ENCODE results near the gene TXNL4A.

The TXNL4A gene

GRCh38 chr18:79989195-79989497, 783 bp upstream of the TXNL4A start:
- H3K9me3 ChIP-seq (ENCODE audit: insufficient read depth, low read depth, low read length), result no peaks in the 10 kb centered on the region
- H3K9ac ChIP-seq (ENCODE audit: low read depth, low read length), result peak overlapping the region; percentile 95; the same call in 1 of the 2 replicates
- H3K27ac ChIP-seq (ENCODE audit: low read depth, low read length), result no peak overlapping the region; the same call in 1 of the 2 replicates
- peaks cover 29% of the 10 kb centered on the region for H3K36me3 ChIP-seq (ENCODE audit: insufficient read depth, low read length)
- H3K27me3 ChIP-seq (ENCODE audit: insufficient read depth, low read length), result no peaks in the 10 kb centered on the region
- WGBS, result 85% methylated on average over 14 of the region's 14 CpGs
- peak overlapping the region; percentile 100 for H3K4me3 ChIP-seq (ENCODE audit: low read length)
- H3K4me1 ChIP-seq (ENCODE audit: insufficient read depth, low read length), result peaks cover 15% of the 10 kb centered on the region; the same call in 1 of the 2 replicates

- Histone ChIP-seq H3K27ac (ENCODE audit: low read depth, low read length) (peak overlapping the region; percentile 84), H3K4me1 (ENCODE audit: insufficient read depth, low read length) (peaks cover 15% of the 10 kb centered on the region; the same call in 1 of the 2 replicates), H3K27me3 (ENCODE audit: insufficient read depth, low read length) (no peaks in the 10 kb centered on the region), H3K4me3 (ENCODE audit: low read length) (peak overlapping the region; percentile 100), H3K9me3 (ENCODE audit: insufficient read depth, low read depth, low read length) (no peaks in the 10 kb centered on the region), H3K36me3 (ENCODE audit: insufficient read depth, low read length) (peaks cover 35% of the 10 kb centered on the region), H3K9ac (ENCODE audit: low read depth, low read length) (peak overlapping the region; percentile 95)
- under 1% methylated on average over 48 of the region's 48 CpGs for WGBS
Observed at GRCh38 chr18:79988071-79988450, 302 bp downstream of the TXNL4A start.

- WGBS, result under 1% methylated on average over 5 of the region's 6 CpGs
- Histone ChIP-seq H3K27me3 (ENCODE audit: insufficient read depth, low read length) (no peaks in the 10 kb centered on the region), H3K27ac (ENCODE audit: low read depth, low read length) (peak overlapping the region; percentile 84; the same call in 1 of the 2 replicates), H3K9me3 (ENCODE audit: insufficient read depth, low read depth, low read length) (no peaks in the 10 kb centered on the region), H3K4me1 (ENCODE audit: insufficient read depth, low read length) (peaks cover 15% of the 10 kb centered on the region; the same call in 1 of the 2 replicates), H3K36me3 (ENCODE audit: insufficient read depth, low read length) (peaks cover 37% of the 10 kb centered on the region), H3K4me3 (ENCODE audit: low read length) (peak overlapping the region; percentile 100), H3K9ac (ENCODE audit: low read depth, low read length) (peak overlapping the region; percentile 95)
Observed at GRCh38 chr18:79987566-79987965, 797 bp downstream of the TXNL4A start.

- Histone ChIP-seq H3K9me3 (ENCODE audit: insufficient read depth, low read depth, low read length) (no peaks in the 10 kb centered on the region), H3K27ac (ENCODE audit: low read depth, low read length) (no peak overlapping the region), H3K4me3 (ENCODE audit: low read length) (peak overlapping the region; percentile 100), H3K27me3 (ENCODE audit: insufficient read depth, low read length) (no peaks in the 10 kb centered on the region), H3K36me3 (ENCODE audit: insufficient read depth, low read length) (peaks cover 39% of the 10 kb centered on the region), H3K4me1 (ENCODE audit: insufficient read depth, low read length) (peaks cover 8% of the 10 kb centered on the region; the same call in 1 of the 2 replicates), H3K9ac (ENCODE audit: low read depth, low read length) (peak overlapping the region; percentile 95; the same call in 1 of the 2 replicates)
- WGBS, result 75% methylated on average over 7 of the region's 7 CpGs
Observed at GRCh38 chr18:79986726-79987125, 1.6 kb downstream of the TXNL4A start.

- Histone ChIP-seq H3K27me3 (ENCODE audit: insufficient read depth, low read length) (no peaks in the 10 kb centered on the region), H3K4me3 (ENCODE audit: low read length) (no peak overlapping the region), H3K4me1 (ENCODE audit: insufficient read depth, low read length) (peaks cover 8% of the 10 kb centered on the region; the same call in 1 of the 2 replicates), H3K36me3 (ENCODE audit: insufficient read depth, low read length) (peaks cover 39% of the 10 kb centered on the region), H3K9me3 (ENCODE audit: insufficient read depth, low read depth, low read length) (no peaks in the 10 kb centered on the region), H3K9ac (ENCODE audit: low read depth, low read length) (no peak overlapping the region), H3K27ac (ENCODE audit: low read depth, low read length) (no peak overlapping the region)
- WGBS, result 93% methylated on average over 12 of the region's 12 CpGs
Observed at GRCh38 chr18:79985172-79985571, 3.2 kb downstream of the TXNL4A start.

GRCh38 chr18:79983793-79984192, 4.6 kb downstream of the TXNL4A start:
- 98% methylated on average over 7 of the region's 7 CpGs for WGBS
- H3K9me3 ChIP-seq (ENCODE audit: insufficient read depth, low read depth, low read length), result no peaks in the 10 kb centered on the region
- no peak overlapping the region for H3K4me3 ChIP-seq (ENCODE audit: low read length)
- no peaks in the 10 kb centered on the region for H3K27me3 ChIP-seq (ENCODE audit: insufficient read depth, low read length)
- H3K4me1 ChIP-seq (ENCODE audit: insufficient read depth, low read length), result peaks cover 8% of the 10 kb centered on the region; the same call in 1 of the 2 replicates
- H3K9ac ChIP-seq (ENCODE audit: low read depth, low read length), result no peak overlapping the region
- H3K27ac ChIP-seq (ENCODE audit: low read depth, low read length), result no peak overlapping the region
- peaks cover 49% of the 10 kb centered on the region for H3K36me3 ChIP-seq (ENCODE audit: insufficient read depth, low read length)

- Histone ChIP-seq H3K27me3 (ENCODE audit: insufficient read depth, low read length) (no peaks in the 10 kb centered on the region), H3K9ac (ENCODE audit: low read depth, low read length) (no peak overlapping the region), H3K9me3 (ENCODE audit: insufficient read depth, low read depth, low read length) (no peaks in the 10 kb centered on the region), H3K4me3 (ENCODE audit: low read length) (no peak overlapping the region), H3K27ac (ENCODE audit: low read depth, low read length) (no peak overlapping the region), H3K36me3 (ENCODE audit: insufficient read depth, low read length) (peaks cover 49% of the 10 kb centered on the region), H3K4me1 (ENCODE audit: insufficient read depth, low read length) (peaks cover 8% of the 10 kb centered on the region; the same call in 1 of the 2 replicates)
- WGBS, result 93% methylated on average over 3 of the region's 4 CpGs
Observed at GRCh38 chr18:79983253-79983652, 5.1 kb downstream of the TXNL4A start.

- H3K4me3 ChIP-seq (ENCODE audit: low read length), result no peak overlapping the region
- H3K27me3 ChIP-seq (ENCODE audit: insufficient read depth, low read length), result no peaks in the 10 kb centered on the region
- no peak overlapping the region for H3K27ac ChIP-seq (ENCODE audit: low read depth, low read length)
- H3K36me3 ChIP-seq (ENCODE audit: insufficient read depth, low read length), result peaks cover 49% of the 10 kb centered on the region
- no peak overlapping the region; the same call in 1 of the 2 replicates for H3K9ac ChIP-seq (ENCODE audit: low read depth, low read length)
- WGBS, result 92% methylated on average over 6 of the region's 6 CpGs
- H3K9me3 ChIP-seq (ENCODE audit: insufficient read depth, low read depth, low read length), result no peaks in the 10 kb centered on the region
- peaks cover 8% of the 10 kb centered on the region; the same call in 1 of the 2 replicates for H3K4me1 ChIP-seq (ENCODE audit: insufficient read depth, low read length)
Observed at GRCh38 chr18:79982736-79983135, 5.6 kb downstream of the TXNL4A start.

GRCh38 chr18:79980585-79980984, 7.8 kb downstream of the TXNL4A start:
- no peaks in the 10 kb centered on the region for H3K4me1 ChIP-seq (ENCODE audit: insufficient read depth, low read length)
- no peak overlapping the region for H3K9ac ChIP-seq (ENCODE audit: low read depth, low read length)
- H3K27ac ChIP-seq (ENCODE audit: low read depth, low read length), result no peak overlapping the region
- WGBS, result 93% methylated on average over 13 of the region's 13 CpGs
- H3K36me3 ChIP-seq (ENCODE audit: insufficient read depth, low read length), result peaks cover 52% of the 10 kb centered on the region
- H3K27me3 ChIP-seq (ENCODE audit: insufficient read depth, low read length), result no peaks in the 10 kb centered on the region
- H3K9me3 ChIP-seq (ENCODE audit: insufficient read depth, low read depth, low read length), result no peaks in the 10 kb centered on the region
- H3K4me3 ChIP-seq (ENCODE audit: low read length), result no peak overlapping the region

GRCh38 chr18:79979843-79980242, 8.5 kb downstream of the TXNL4A start:
- 95% methylated on average over 5 of the region's 5 CpGs for WGBS
- no peaks in the 10 kb centered on the region for H3K4me1 ChIP-seq (ENCODE audit: insufficient read depth, low read length)
- no peak overlapping the region for H3K4me3 ChIP-seq (ENCODE audit: low read length)
- peaks cover 52% of the 10 kb centered on the region for H3K36me3 ChIP-seq (ENCODE audit: insufficient read depth, low read length)
- no peak overlapping the region for H3K27ac ChIP-seq (ENCODE audit: low read depth, low read length)
- no peaks in the 10 kb centered on the region for H3K9me3 ChIP-seq (ENCODE audit: insufficient read depth, low read depth, low read length)
- no peaks in the 10 kb centered on the region for H3K27me3 ChIP-seq (ENCODE audit: insufficient read depth, low read length)
- no peak overlapping the region for H3K9ac ChIP-seq (ENCODE audit: low read depth, low read length)

GRCh38 chr18:79975985-79976680, 12.2 kb downstream of the TXNL4A start:
- Histone ChIP-seq H3K9me3 (ENCODE audit: insufficient read depth, low read depth, low read length) (no peaks in the 10 kb centered on the region), H3K27ac (ENCODE audit: low read depth, low read length) (no peak overlapping the region), H3K9ac (ENCODE audit: low read depth, low read length) (no peak overlapping the region), H3K36me3 (ENCODE audit: insufficient read depth, low read length) (peaks cover 69% of the 10 kb centered on the region), H3K27me3 (ENCODE audit: insufficient read depth, low read length) (no peaks in the 10 kb centered on the region), H3K4me3 (ENCODE audit: low read length) (no peak overlapping the region), H3K4me1 (ENCODE audit: insufficient read depth, low read length) (no peaks in the 10 kb centered on the region)
- WGBS, result 91% methylated on average over 14 of the region's 14 CpGs

Data from HUES64 (cell line).